ENCODE data around the gene CANT1. TPM values are rescaled to one million over a fixed set of nuclear protein-coding genes. Genes with fewer than 3 reads are reported as not detected.

The CANT1 gene
- polyA plus RNA-seq (2013, experiment 1 of 2): 28.4 TPM
- polyA plus RNA-seq (2013, experiment 2 of 2): 26.9 TPM

DNA sequence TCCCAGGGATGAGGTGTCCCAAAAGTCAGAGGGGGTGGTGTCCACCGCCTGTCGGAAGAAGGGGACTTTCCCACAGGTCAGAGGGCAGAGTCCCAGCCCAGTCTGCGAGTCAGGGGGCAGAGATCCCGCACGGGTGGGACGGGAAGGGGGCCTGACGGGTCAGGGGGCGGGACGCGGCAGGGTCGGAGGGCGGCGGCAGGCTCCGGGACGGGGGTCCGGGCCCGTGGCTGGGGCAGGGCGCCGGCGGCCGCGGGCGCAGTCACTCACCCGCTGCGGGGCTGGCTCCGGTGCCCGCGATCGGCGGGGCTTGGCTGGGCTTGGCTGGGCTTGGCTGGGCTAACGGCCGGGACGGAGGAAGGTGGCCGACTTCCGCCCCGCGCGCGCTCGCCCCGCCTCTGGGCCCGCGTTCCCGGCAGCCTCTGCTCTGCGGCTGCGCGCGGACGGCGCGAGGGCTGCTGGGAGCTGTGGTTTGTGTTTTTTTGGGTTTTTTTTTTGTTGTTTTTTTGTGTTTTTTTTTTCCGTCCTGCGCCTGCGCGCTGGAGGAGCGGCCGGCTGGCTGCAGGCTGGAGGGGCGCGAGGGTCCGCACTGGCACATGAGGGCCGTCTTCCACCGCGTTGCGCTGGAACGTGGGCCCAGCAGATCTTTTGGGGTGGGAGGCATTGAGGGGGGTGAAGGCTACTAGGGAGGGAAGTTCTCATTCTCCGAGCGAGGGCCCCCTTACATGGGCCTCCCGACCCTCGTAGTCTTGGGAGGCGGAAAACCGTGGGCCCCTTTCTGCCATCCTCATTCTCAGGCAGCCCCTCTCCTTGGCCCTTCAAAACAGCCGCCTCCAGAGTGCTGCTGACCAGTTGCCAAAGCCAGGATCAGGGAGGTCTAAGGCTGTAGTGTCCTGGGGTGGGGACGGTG, at the start of gene CANT1:
Gene CANT1, minus strand, starts transcription at position 368 of the 907 bp plus-strand sequence. CDS start 12,142 bp downstream, outside the sequence.
- 8% methylated on average over 73 of the region's 73 CpGs for WGBS
- Histone ChIP-seq H3K27ac (ENCODE audit: low read depth, low read length) (no peak within 1 kb of the TSS), H3K27me3 (ENCODE audit: insufficient read depth, low read length) (peaks cover 39% of the 10 kb centered on the region)

DNA sequence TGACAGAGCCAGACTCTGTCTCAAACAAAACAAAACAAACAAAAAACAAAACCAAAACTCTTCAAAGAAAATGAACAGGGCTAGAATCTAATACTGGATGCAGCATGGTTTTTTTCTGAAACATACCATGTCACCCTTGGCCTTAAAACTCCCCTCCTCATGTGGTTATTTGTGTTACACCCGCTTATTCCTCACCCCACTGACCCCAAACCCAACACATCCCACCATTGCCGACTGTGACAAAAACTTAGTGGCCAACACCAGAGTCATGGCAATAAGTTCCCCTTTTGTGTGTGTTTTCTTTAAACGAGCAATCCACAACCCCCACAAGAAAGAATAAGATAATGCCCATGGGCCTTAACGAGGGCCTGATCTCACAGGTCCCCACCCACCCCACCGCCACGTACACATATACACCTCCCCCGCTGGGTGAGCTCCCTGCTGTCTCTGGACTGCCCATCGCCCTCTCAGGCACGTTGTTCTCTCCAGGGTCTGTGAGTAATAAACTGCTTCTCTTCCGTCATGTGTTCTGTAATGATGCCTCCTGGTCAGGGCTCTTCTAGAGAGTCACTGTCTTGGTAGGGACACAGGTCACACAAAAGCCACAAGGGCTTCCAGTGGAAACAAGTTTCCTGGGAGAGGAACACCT, 48.3 kb upstream of the CANT1 start:
- no peak overlapping the region for H3K9ac ChIP-seq (ENCODE audit: low read depth, low read length)
- no peaks in the 10 kb centered on the region for H3K27me3 ChIP-seq (ENCODE audit: insufficient read depth, low read length)

More for the DNA sequence above, at the start of gene CANT1:
- peak within 1 kb of the TSS; percentile 64 for H3K9ac ChIP-seq (ENCODE audit: low read depth, low read length)
- peaks cover 3% of the 10 kb centered on the region; the same call in 1 of the 2 replicates for H3K36me3 ChIP-seq (ENCODE audit: insufficient read depth, low read length)
- H3K4me1 ChIP-seq (ENCODE audit: insufficient read depth, low read length): peaks cover 4% of the 10 kb centered on the region; the same call in 1 of the 2 replicates
- H3K4me3 ChIP-seq (ENCODE audit: low read length): peak within 1 kb of the TSS; percentile 72
- H3K9me3 ChIP-seq (ENCODE audit: insufficient read depth, low read depth, low read length): peaks cover 17% of the 10 kb centered on the region

DNA sequence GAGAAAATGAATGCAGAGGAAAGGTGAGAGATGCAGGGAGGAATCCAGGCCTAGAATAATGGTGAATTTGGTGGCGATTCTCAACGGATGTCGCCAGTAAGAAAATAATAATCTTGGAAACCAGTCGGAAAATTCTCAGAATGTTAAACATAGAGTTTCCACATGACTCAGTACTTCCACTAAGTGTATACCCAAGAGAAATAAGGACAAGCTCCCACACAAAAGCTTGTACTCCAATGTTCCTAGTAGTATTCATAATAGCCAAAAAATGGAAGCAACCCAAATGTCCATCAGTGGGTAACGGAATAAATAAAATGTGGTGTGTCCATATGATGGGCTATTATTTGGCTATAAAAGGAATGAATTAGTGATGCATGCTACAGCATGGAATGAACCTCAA, 45.6 kb upstream of the CANT1 start:
- Histone ChIP-seq H3K27me3 (ENCODE audit: insufficient read depth, low read length) (no peaks in the 10 kb centered on the region; the same call in 1 of the 2 replicates), H3K9ac (ENCODE audit: low read depth, low read length) (no peak overlapping the region), H3K4me1 (ENCODE audit: insufficient read depth, low read length) (no peaks in the 10 kb centered on the region), H3K27ac (ENCODE audit: low read depth, low read length) (no peak overlapping the region), H3K4me3 (ENCODE audit: low read length) (no peak overlapping the region), H3K9me3 (ENCODE audit: insufficient read depth, low read depth, low read length) (peaks cover 17% of the 10 kb centered on the region), H3K36me3 (ENCODE audit: insufficient read depth, low read length) (no peaks in the 10 kb centered on the region)
- 94% methylated on average over 5 of the region's 5 CpGs for WGBS

More for the DNA sequence above, 48.3 kb upstream of the CANT1 start:
- no peaks in the 10 kb centered on the region for H3K4me1 ChIP-seq (ENCODE audit: insufficient read depth, low read length)
- peaks cover 11% of the 10 kb centered on the region for H3K9me3 ChIP-seq (ENCODE audit: insufficient read depth, low read depth, low read length)
- WGBS: 87% methylated on average over 10 of the region's 10 CpGs
- no peaks in the 10 kb centered on the region for H3K36me3 ChIP-seq (ENCODE audit: insufficient read depth, low read length)
- no peak overlapping the region for H3K4me3 ChIP-seq (ENCODE audit: low read length)
- no peak overlapping the region for H3K27ac ChIP-seq (ENCODE audit: low read depth, low read length)

DNA sequence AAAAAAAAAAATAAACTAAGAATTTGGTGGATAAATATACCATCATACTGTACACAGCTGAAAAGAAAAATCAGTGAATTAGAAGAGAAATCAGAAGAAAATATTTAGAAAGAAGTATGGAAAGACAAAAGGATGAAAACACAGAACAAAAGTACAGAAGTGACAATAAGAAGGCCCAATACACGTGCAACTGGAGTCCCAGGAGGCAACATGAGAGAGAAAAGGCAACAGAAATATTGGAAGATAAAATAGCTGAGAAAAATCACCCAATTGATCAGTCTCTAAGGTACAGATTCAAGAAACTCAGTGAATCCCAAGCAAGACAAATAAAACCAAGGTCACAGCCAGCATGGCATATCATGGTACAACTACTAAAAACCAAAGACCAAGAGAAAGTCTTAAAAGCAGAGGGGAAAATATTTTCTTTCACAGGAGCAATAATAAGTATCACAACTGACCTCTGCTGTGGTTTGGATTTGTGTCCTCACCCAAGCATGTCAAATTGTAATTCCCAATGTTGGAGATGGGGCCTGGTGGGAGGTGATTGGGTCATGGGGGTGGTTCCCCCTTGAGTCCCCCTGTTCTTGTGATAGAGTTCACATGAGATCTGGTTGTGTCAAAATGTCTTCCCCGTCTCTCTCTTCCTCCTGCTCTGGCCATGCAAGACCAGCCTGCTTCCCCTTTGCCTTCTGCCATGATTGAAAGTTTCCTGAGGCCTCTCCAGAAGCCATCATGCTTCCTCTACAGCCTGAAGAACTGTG, 44.8 kb upstream of the CANT1 start:
- H3K27me3 ChIP-seq (ENCODE audit: insufficient read depth, low read length): no peaks in the 10 kb centered on the region; the same call in 1 of the 2 replicates
- no peak overlapping the region for H3K27ac ChIP-seq (ENCODE audit: low read depth, low read length)
- no peak overlapping the region for H3K9ac ChIP-seq (ENCODE audit: low read depth, low read length)
- H3K9me3 ChIP-seq (ENCODE audit: insufficient read depth, low read depth, low read length): peaks cover 17% of the 10 kb centered on the region
- no peak overlapping the region for H3K4me3 ChIP-seq (ENCODE audit: low read length)
- H3K36me3 ChIP-seq (ENCODE audit: insufficient read depth, low read length): no peaks in the 10 kb centered on the region
- 80% methylated on average over 2 of the region's 2 CpGs for WGBS
- H3K4me1 ChIP-seq (ENCODE audit: insufficient read depth, low read length): no peaks in the 10 kb centered on the region

DNA sequence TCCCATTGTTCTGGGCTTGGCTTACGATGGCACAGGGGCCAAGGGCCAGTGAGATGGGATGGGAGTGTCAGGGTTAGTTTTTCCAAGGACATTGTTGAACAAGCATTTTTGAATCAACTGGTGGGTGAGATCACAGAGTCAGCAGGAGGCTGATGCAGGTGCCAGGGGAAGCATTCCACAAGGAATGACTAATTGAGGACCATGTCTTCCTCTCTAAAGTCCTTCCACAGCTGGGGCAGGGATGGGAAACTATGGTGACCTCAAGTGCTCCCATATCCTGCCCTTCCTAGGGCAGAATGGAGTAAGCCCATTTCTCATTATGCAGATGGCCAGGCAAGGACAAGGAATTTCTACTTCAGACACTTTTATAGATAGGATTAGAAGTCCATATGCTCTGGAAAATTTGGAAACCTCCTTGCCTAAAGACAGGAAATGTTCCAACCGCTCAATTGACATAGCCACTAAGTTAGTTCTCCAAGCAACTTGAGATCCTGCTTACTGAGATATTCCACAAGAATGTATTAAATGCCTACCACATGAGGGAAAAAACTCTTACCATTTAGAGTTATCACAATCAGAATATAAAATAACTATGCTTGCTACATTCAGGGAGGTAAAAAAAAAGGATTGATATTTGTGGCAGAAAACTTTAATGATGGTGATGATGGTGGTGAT, 43.8 kb upstream of the CANT1 start:
- Histone ChIP-seq H3K4me3 (ENCODE audit: low read length) (no peak overlapping the region), H3K4me1 (ENCODE audit: insufficient read depth, low read length) (no peaks in the 10 kb centered on the region), H3K9me3 (ENCODE audit: insufficient read depth, low read depth, low read length) (peaks cover 17% of the 10 kb centered on the region), H3K27ac (ENCODE audit: low read depth, low read length) (no peak overlapping the region), H3K36me3 (ENCODE audit: insufficient read depth, low read length) (no peaks in the 10 kb centered on the region), H3K9ac (ENCODE audit: low read depth, low read length) (no peak overlapping the region), H3K27me3 (ENCODE audit: insufficient read depth, low read length) (no peaks in the 10 kb centered on the region; the same call in 1 of the 2 replicates)
- WGBS: 88% methylated on average over 2 of the region's 2 CpGs

DNA sequence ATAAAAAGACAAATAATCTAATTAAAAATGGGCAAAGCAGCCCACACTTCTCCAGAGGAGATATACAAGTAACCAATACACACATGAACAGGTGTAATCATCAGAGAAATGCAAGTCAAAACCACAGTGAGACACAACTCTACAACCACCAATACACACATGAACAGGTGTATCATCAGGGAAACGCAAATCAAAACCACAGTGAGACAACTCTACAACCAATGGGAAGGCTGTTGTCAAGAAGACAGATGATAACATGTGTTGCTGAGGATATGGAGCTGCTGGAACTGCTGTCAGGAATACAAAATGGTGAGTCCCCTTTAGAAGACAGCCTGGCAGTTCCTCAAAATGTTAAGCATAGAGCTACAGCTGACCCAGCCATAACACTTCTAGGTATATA, 42.6 kb upstream of the CANT1 start:
- Histone ChIP-seq H3K27me3 (ENCODE audit: insufficient read depth, low read length) (no peaks in the 10 kb centered on the region; the same call in 1 of the 2 replicates), H3K9me3 (ENCODE audit: insufficient read depth, low read depth, low read length) (peaks cover 17% of the 10 kb centered on the region), H3K9ac (ENCODE audit: low read depth, low read length) (no peak overlapping the region), H3K36me3 (ENCODE audit: insufficient read depth, low read length) (no peaks in the 10 kb centered on the region), H3K4me1 (ENCODE audit: insufficient read depth, low read length) (no peaks in the 10 kb centered on the region), H3K27ac (ENCODE audit: low read depth, low read length) (no peak overlapping the region), H3K4me3 (ENCODE audit: low read length) (no peak overlapping the region)
- no CpG with 5 or more reads among the region's 1 CpG for WGBS

DNA sequence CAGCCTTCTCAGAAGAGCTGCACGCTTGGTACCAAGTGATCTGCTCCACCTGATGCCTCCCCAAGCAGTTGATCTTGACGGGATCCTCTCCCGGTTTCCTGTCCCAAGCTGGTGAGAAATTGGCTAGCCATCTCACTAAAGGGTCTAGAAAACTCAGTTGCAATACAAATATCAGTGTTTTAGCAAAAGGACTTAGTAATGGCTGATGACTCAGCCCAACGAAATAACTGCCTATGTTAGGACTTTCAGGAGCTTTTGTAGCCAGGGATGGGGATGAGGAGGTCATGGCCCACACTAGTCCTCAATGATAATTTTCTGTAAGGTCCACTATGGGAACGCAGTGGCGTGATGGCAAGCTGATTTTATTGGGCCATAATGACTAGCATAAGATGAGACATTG, 41.7 kb upstream of the CANT1 start:
- no peak overlapping the region for H3K9ac ChIP-seq (ENCODE audit: low read depth, low read length)
- no peak overlapping the region for H3K27ac ChIP-seq (ENCODE audit: low read depth, low read length)
- H3K9me3 ChIP-seq (ENCODE audit: insufficient read depth, low read depth, low read length): peaks cover 17% of the 10 kb centered on the region
- no peak overlapping the region for H3K4me3 ChIP-seq (ENCODE audit: low read length)
- no peaks in the 10 kb centered on the region for H3K4me1 ChIP-seq (ENCODE audit: insufficient read depth, low read length)
- no peaks in the 10 kb centered on the region for H3K36me3 ChIP-seq (ENCODE audit: insufficient read depth, low read length)
- no peaks in the 10 kb centered on the region; the same call in 1 of the 2 replicates for H3K27me3 ChIP-seq (ENCODE audit: insufficient read depth, low read length)
- WGBS: 91% methylated on average over 6 of the region's 6 CpGs

DNA sequence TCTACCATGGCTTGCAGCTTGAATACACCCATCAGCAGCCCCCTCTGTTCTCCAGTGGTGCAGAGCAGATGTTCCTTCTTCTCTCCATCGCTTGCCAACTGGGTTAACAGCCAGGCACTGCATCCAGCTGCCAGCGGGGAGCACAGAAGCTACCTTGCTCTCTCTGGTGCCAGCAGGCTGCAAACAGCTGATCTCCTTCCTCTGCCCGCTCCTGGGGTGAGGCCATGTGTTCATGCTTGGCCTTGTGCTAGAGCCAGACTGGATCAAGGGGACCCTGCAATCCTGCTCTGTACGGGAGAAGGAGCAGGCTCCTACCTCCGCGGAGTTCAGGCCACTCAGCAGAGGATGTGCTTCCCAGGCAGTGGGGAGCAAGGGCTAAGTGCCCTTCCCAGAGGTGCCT, 41.0 kb upstream of the CANT1 start:
- H3K27ac ChIP-seq (ENCODE audit: low read depth, low read length): no peak overlapping the region
- no peaks in the 10 kb centered on the region for H3K36me3 ChIP-seq (ENCODE audit: insufficient read depth, low read length)
- no peaks in the 10 kb centered on the region; the same call in 1 of the 2 replicates for H3K27me3 ChIP-seq (ENCODE audit: insufficient read depth, low read length)
- no peak overlapping the region for H3K4me3 ChIP-seq (ENCODE audit: low read length)
- H3K9me3 ChIP-seq (ENCODE audit: insufficient read depth, low read depth, low read length): peaks cover 17% of the 10 kb centered on the region
- 92% methylated on average over 6 of the region's 6 CpGs for WGBS
- no peaks in the 10 kb centered on the region for H3K4me1 ChIP-seq (ENCODE audit: insufficient read depth, low read length)
- H3K9ac ChIP-seq (ENCODE audit: low read depth, low read length): no peak overlapping the region

DNA sequence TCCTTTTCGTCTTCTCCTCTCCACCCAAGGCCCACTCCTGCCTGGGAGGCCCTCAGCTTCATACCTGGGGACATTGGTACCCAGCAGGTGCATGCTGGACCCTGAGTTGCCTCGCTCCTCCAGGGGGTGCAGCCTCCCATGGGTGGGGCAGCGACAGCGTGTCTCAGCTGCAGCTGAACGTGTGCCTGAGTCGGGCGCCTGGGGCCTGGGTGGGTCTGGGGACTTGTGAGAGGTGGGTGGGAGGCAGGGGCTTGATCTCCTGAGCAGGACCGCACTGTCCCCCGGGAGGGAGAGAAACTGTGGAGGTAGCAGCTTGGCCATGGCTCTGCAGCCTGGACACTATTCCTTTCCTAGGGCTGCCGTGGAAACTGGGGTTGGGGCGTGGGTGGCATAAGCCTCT, 40.3 kb upstream of the CANT1 start:
- no peaks in the 10 kb centered on the region for H3K4me1 ChIP-seq (ENCODE audit: insufficient read depth, low read length)
- no peak overlapping the region for H3K9ac ChIP-seq (ENCODE audit: low read depth, low read length)
- no peak overlapping the region for H3K27ac ChIP-seq (ENCODE audit: low read depth, low read length)
- H3K9me3 ChIP-seq (ENCODE audit: insufficient read depth, low read depth, low read length): peaks cover 17% of the 10 kb centered on the region
- no peaks in the 10 kb centered on the region for H3K36me3 ChIP-seq (ENCODE audit: insufficient read depth, low read length)
- H3K27me3 ChIP-seq (ENCODE audit: insufficient read depth, low read length): no peaks in the 10 kb centered on the region; the same call in 1 of the 2 replicates
- no peak overlapping the region for H3K4me3 ChIP-seq (ENCODE audit: low read length)
- WGBS: 91% methylated on average over 11 of the region's 11 CpGs
